Activated T-helper 1 cell treated with Interleukin-2 at 50 U/mL for 16 hours (primary cell): ENCODE data around the gene WNK1.

ENCODE experiments used
- DNase-seq: peaks from one replicate; pipeline ENCODE4 v3.0.0-alpha.2; 2020; ENCODE audit warnings: low read depth

The WNK1 gene

GRCh38 chr12:863285-863684 lies 110.9 kb downstream of the WNK1 start:
- no peak for DNase-seq

DNA sequence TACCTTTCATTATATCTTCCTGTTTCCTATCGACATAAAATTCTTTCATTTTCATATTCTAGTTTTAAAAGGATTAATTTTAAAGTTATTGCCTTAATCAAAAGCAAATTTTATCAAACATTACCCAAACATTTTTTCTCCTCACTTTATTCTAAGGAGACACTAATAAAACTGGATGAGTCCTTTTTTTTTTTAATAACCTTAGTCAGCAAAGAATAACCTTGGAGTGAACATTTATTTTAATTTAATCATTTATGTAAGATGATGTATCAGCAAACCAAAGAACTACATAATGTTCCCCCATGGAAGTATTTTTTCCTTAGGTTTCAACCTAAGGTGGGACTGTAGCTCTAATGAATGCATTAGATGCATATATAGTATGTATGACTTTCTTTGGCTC lies 113.2 kb downstream of the WNK1 start:
- DNase-seq = no peak

- no peak for DNase-seq
Measured at GRCh38 chr12:867905-868304, 115.5 kb downstream of the WNK1 start.

- DNase-seq = no peak
Measured at GRCh38 chr12:868722-869121, 116.3 kb downstream of the WNK1 start.

DNA sequence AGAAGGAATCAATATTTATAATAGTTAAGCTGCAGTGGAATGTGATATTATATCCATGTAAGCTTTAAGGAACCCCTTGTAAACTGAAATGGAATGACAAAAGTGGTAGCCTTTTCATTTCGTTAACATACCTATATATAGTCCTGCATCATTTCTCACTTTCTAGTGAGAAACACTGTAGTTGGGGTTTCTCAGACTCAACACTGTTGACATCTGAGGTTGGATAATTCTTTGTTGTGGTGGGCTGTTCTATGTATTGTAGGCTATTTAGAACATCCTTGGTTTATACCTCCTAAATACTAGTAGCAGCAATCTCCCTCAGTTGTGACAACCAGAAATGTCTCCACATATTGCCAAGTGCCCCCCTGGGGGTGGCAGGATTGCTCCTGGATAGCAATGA lies 118.0 kb downstream of the WNK1 start:
- no peak for DNase-seq

DNA sequence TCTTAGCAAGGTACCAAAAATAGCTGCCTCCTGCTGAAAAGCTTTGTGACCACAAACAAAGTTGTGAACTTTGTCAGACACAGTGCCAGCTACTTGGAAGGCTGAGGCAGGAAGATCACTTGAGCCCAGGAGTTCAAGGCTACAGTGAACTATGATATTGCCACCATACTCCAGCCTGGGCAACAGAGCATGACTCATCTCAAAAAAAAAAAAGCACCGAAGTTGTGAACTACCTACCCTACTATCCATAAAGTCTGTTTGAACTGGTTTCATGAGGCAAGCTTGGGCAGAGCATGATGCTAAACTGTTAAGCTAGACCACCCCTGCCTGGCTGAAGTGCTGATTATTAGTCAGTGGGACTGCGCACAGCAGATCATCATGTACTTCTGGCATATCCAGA lies 121.6 kb downstream of the WNK1 start:
- no peak for DNase-seq

GRCh38 chr12:879641-880040 lies 127.3 kb downstream of the WNK1 start:
- DNase-seq = no peak

DNA sequence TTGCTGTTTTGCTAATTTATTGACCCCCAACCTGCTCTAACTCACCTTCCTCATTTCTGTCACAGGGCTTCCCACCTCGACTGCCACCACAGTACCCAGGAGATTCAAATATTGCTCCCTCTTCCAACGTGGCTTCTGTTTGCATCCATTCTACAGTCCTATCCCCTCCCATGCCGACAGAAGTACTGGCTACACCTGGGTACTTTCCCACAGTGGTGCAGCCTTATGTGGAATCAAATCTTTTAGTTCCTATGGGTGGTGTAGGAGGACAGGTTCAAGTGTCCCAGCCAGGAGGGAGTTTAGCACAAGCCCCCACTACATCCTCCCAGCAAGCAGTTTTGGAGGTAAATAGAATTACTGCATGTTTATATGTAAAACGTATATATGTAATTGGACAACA lies 128.3 kb downstream of the WNK1 start:
- no peak for DNase-seq

DNA sequence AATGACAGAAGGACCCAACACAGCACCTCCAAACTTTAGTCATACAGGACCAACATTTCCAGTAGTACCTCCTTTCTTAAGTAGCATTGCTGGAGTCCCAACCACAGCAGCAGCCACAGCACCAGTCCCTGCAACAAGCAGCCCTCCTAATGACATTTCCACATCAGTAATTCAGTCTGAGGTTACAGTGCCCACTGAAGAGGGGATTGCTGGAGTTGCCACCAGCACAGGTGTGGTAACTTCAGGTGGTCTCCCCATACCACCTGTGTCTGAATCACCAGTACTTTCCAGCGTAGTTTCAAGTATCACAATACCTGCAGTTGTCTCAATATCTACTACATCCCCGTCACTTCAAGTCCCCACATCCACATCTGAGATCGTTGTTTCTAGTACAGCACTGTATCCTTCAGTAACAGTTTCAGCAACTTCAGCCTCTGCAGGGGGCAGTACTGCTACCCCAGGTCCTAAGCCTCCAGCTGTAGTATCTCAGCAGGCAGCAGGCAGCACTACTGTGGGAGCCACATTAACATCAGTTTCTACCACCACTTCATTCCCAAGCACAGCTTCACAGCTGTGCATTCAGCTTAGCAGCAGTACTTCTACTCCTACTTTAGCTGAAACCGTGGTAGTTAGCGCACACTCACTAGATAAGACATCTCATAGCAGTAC lies 132.5 kb downstream of the WNK1 start:
- DNase-seq = no peak

GRCh38 chr12:885701-886100 lies 133.3 kb downstream of the WNK1 start:
- DNase-seq = no peak

DNA sequence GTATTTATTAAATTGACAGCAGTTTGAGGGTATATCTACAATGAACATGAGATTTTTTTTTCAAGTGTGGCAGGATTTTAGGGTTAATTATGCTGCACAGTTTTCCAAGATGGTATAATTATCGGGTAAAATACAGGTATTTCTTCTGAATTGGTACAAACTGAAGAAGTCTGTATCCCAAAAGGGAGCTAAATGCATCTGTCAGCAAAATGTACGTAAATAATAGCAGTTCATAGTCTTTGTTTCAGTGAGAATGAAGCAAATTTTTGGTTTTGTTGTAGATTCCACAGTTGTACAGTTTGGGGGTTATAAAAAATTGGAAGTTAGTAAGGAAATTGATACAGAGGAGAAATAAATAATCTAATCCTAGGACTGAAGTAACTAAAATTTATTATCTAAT lies 133.8 kb downstream of the WNK1 start:
- DNase-seq = no peak

GRCh38 chr12:894226-894625 lies 141.8 kb downstream of the WNK1 start:
- DNase-seq = no peak

GRCh38 chr12:896031-896430 lies 143.7 kb downstream of the WNK1 start:
- DNase-seq = no peak

GRCh38 chr12:897386-897785 lies 145.0 kb downstream of the WNK1 start:
- DNase-seq = no peak

DNA sequence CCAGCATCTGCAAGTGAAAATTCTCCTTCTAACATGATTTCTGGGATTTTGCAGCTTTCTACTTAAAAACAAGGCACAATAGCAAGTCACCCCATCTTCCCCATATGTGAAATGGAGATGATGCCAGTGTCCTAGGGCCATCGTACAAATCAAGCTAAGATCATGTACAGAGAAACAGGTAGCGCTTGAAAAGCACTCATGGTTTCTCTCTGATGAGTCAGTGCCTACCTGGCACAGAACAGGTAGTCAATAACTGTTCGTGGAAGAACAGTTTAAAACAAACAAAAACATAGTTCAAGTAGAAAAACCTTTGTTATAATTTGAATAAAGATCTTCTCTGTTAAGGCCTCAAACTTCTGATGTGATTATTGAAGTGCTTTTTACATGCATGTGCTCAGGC lies 150.2 kb downstream of the WNK1 start:
- DNase-seq = no peak

GRCh38 chr12:903055-903454 lies 150.7 kb downstream of the WNK1 start:
- DNase-seq = no peak

GRCh38 chr12:904010-904414 lies 151.6 kb downstream of the WNK1 start:
- no peak for DNase-seq

DNA sequence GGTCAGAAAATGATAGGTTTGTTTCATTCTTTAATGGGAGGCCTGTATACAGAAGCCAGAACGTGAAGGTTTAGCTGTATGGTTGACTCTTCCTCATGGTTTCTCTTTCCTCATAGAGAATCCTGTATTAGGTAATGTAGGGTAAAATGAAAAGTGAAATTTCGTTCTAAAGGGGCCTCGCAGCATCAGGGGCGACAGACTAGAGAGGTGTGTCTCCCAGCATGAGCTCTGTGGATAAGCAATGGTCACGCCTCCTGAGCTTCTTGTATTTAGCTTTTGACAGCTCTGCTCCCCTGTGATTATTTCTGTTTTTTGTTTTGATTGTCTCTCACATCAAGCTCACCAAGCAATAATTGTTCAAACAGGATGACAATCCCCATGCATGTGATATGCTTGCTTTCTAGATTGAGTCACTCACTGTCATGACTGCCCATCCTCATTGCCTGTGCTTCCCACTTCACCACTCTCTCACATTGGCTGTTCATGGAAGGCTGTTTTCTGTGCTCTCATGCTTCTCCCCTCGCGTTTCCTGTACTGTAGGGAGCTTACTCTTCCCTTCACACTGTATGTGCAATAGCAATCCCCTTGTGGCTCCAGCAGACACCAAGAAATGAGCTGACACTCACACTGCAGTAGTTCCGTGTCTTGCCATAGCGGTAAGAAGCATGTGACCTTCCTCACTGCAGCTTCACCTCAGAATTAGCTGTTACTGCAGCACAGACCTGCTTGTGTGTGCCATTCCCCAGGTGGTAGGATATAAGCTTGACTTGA lies 153.1 kb downstream of the WNK1 start:
- no peak for DNase-seq

- no peak for DNase-seq
Measured at GRCh38 chr12:906062-906585, 153.7 kb downstream of the WNK1 start.

DNA sequence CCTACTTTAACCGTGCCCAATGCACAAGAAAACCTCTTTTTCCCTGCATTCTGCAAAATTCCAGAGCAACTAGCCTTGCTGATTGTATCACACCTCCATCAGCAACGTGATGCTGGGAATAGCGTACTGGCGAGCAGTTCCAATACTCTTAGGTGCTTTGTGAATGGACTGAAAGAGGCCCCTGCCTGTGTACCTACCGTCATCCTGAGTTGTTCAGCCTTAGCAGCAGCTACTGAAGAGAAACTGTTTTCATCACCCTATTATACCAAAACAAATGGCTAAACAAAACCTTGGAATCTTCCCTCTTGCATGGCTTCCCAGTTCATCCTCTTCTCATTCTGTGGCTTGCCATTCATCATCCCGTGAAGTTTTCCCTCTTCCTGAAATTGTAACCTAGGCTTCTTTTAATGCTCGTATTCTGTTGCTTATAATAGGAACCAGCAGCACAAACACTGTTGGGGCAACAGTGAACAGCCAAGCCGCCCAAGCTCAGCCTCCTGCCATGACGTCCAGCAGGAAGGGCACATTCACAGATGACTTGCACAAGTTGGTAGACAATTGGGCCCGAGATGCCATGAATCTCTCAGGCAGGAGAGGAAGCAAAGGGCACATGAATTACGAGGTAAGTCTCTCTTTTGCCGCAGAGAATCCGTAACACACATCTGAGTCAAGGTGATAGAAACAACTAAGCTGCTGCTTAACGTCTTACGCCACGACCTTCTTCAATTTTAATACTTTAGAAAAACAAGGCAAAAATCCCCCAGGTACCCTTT lies 155.2 kb downstream of the WNK1 start:
- DNase-seq = no peak

GRCh38 chr12:909861-910260 lies 157.5 kb downstream of the WNK1 start:
- no peak for DNase-seq

DNA sequence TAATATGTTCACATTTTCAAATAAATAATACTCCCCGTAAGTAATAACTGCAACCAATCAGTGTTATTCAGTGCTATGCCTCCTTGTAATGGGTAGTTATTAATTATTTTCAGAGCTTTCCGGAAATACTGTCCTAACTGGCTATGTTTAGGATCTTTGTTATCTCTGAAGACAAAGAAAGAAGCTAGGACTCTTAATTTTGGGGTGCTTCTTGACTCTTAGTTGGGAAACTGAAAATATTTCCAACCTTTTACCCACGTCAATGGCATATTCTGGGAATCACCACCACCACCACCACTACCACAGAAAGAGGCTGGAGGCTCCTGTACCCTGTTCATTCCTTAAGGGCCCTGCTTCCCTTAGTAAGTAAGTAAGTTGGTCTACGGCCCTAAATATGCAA lies 158.0 kb downstream of the WNK1 start:
- no peak for DNase-seq
